Chondrocyte (in vitro differentiated cells): ENCODE data around the gene KCNE5. TPM values are rescaled to one million over a fixed set of nuclear protein-coding genes. Genes with fewer than 3 reads are reported as not detected.

Experiments
- DNase-seq: peaks from one replicate; pipeline ENCODE4 v3.0.0; 2021; ENCODE audit warnings: mixed read lengths, low spot score
- H3K27ac Mint-ChIP-seq: one replicate; pipeline ENCODE4 v1.8.0; 2021; ENCODE audit warnings: mild to moderate bottlenecking, moderate library complexity, mixed read lengths; ENCODE audit not compliant: unreplicated experiment
- H3K27me3 Mint-ChIP-seq: 2 replicates; pipeline ENCODE4 v1.8.0; 2021; ENCODE audit warnings: low read depth, mixed read lengths
- H3K36me3 Mint-ChIP-seq: 2 replicates; pipeline ENCODE4 v1.8.0; 2021; ENCODE audit warnings: low read depth, mixed read lengths
- H3K4me1 Mint-ChIP-seq: 2 replicates; pipeline ENCODE4 v1.8.0; 2021; ENCODE audit warnings: low read depth, mild to moderate bottlenecking, mixed read lengths
- H3K4me3 Mint-ChIP-seq: one replicate; pipeline ENCODE4 v1.8.0; 2021; ENCODE audit warnings: mild to moderate bottlenecking, moderate library complexity, mixed read lengths; ENCODE audit not compliant: unreplicated experiment
- H3K9me3 Mint-ChIP-seq: 2 replicates; pipeline ENCODE4 v1.8.0; 2021; ENCODE audit warnings: low read depth, mixed read lengths
- CTCF ChIP-seq: fragments of 200-600 bp; sonication (generic); IDR thresholded peaks from 2 replicates; pipeline ENCODE4 v1.5.0; 2021; ENCODE audit warnings: antibody characterized with exemption, mild to moderate bottlenecking, moderate library complexity
- total RNA-seq: library from RNA; stranded (reverse); gene quantifications from 3 replicates; pipeline ENCODE4 v1.2.1, GENCODE V29; 2021

The KCNE5 gene
- total RNA-seq, 1 donor from 2014 or later = 0.62 TPM

GRCh38 chrX:109626637-109627036 lies 1.7 kb upstream of the KCNE5 start:
- H3K9me3 Mint-ChIP-seq = peaks cover 4% of the 10 kb centered on the region
- H3K4me3 Mint-ChIP-seq = no peak overlapping the region
- H3K36me3 Mint-ChIP-seq = peaks cover 4% of the 10 kb centered on the region
- no peaks in the 10 kb centered on the region for H3K27me3 Mint-ChIP-seq
- DNase-seq = no peak
- peaks cover 18% of the 10 kb centered on the region for H3K4me1 Mint-ChIP-seq
- H3K27ac Mint-ChIP-seq = no peak overlapping the region
- TF ChIP-seq CTCF = no peak

GRCh38 chrX:109623997-109624396 lies 975 bp downstream of the KCNE5 start:
- Mint-ChIP-seq H3K4me1 (peaks cover 23% of the 10 kb centered on the region), H3K36me3 (peaks cover 4% of the 10 kb centered on the region), H3K4me3 (peak overlapping the region; percentile 24), H3K27ac (no peak overlapping the region), H3K27me3 (no peaks in the 10 kb centered on the region), H3K9me3 (peaks cover 4% of the 10 kb centered on the region)
- DNase-seq = no peak
- no peak for TF ChIP-seq CTCF

- H3K4me1 Mint-ChIP-seq = peaks cover 20% of the 10 kb centered on the region
- DNase-seq = no peak
- TF ChIP-seq CTCF = no peak
- H3K36me3 Mint-ChIP-seq = no peaks in the 10 kb centered on the region
- no peaks in the 10 kb centered on the region for H3K27me3 Mint-ChIP-seq
- H3K27ac Mint-ChIP-seq = no peak overlapping the region
- H3K9me3 Mint-ChIP-seq = no peaks in the 10 kb centered on the region
- no peak overlapping the region for H3K4me3 Mint-ChIP-seq
These were observed 2.7 kb downstream of the KCNE5 start for GRCh38 chrX:109622270-109622669.

- Mint-ChIP-seq H3K9me3 (no peaks in the 10 kb centered on the region), H3K36me3 (no peaks in the 10 kb centered on the region), H3K4me3 (no peak overlapping the region), H3K27ac (no peak overlapping the region), H3K27me3 (no peaks in the 10 kb centered on the region), H3K4me1 (peaks cover 19% of the 10 kb centered on the region)
- no peak for DNase-seq
- no peak for TF ChIP-seq CTCF
These were observed 5.2 kb downstream of the KCNE5 start for GRCh38 chrX:109619771-109620170.

GRCh38 chrX:109614951-109615350 lies 10.0 kb downstream of the KCNE5 start:
- H3K27ac Mint-ChIP-seq = no peak overlapping the region
- DNase-seq = no peak
- H3K4me1 Mint-ChIP-seq = peaks cover 2% of the 10 kb centered on the region
- no peak for TF ChIP-seq CTCF
- no peaks in the 10 kb centered on the region for H3K27me3 Mint-ChIP-seq
- H3K36me3 Mint-ChIP-seq = no peaks in the 10 kb centered on the region
- H3K9me3 Mint-ChIP-seq = no peaks in the 10 kb centered on the region
- no peak overlapping the region for H3K4me3 Mint-ChIP-seq
